GM19099 (cell line): ENCODE measurements around the gene TMEM11.

ENCODE experiments used
- POLR2A ChIP-seq: IDR thresholded peaks from 3 replicates; pipeline ENCODE4 v1.6.1; 2011; ENCODE audit warnings: low read depth; ENCODE audit not compliant: insufficient read length; ENCODE audit errors: extremely low read depth

The TMEM11 gene, protein sequence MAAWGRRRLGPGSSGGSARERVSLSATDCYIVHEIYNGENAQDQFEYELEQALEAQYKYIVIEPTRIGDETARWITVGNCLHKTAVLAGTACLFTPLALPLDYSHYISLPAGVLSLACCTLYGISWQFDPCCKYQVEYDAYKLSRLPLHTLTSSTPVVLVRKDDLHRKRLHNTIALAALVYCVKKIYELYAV

GRCh38 chr17:21214015-21214776 lies at the start of gene TMEM11:
Gene TMEM11, minus strand, starts transcription at chr17:21214161. Its CDS starts 9 bp downstream, at chr17:21214152.
- peak; percentile 82 for TF ChIP-seq POLR2A

DNA sequence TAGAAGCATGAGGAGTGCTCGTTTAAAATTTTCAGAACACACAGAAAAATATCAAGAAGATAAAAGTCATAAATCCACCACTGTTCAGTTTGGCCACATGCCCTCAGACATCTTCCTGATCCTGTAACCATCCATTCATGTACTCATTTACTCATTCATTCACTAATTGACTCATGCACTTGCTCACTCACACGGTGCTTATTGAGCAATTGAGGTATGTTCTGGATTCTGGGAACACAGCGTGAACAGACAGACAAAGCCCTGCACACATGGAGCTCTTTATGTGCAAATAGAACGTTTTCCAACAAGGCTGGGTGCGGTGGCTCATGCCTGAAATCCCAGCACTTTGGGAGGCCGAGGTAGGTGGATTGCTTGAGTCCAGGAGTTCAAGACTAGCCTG lies 49.4 kb upstream of the TMEM11 start:
- no peak for TF ChIP-seq POLR2A

DNA sequence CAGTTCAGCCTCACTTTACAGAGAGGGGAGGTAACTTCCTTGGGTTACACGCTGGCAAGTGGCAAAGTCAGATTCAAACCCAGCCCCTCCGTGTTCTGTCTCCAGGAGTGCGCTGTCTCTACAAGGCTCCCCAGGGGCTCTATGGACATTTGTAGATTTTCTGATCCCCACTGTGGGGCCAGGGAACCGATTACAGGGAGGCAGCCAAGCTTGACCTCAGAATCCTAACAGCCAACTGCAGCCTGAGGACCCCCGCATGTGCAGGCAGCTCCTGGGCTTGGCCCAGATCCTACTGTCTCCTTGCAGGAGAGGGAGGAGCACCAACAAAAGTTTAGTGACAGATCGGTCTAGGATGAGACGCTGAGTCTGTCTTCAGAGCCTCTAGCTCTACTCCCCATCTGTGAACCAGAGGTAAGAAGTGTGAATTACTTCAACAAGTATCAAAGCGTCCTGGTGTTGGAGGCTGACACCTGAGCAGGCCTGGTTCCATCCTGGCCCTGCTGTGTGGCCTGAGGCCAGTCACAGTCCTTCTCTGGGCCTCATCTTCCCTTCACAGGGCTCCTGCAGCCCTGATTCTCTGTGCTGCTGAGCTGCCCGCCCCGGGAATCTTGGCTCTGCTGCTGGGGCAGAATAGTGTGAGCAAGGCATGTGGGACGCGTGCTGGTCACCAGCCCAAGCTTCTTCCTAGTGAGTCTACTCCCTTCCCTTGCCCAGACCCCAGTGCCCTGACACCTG lies 48.5 kb upstream of the TMEM11 start:
- no peak for TF ChIP-seq POLR2A

DNA sequence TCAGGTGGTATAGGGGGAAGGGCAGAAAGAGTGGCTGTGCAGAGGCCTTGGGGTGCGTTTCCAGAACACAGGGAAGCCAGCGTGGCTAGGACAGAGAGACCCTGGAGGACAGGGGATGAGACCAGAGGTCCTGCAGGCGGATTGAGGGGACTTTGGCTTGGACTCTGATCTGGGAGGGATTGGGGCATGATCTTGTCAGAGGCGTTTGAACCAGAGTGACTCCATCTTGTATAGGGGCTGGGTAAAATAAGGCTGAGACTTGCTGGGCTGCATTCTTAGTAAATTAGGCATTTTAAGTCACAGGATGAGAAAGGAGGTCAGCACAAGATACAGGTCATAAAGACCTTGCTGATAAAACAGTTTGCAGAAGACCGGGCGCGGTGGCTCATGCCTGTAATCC lies 44.6 kb upstream of the TMEM11 start:
- TF ChIP-seq POLR2A, result no peak

DNA sequence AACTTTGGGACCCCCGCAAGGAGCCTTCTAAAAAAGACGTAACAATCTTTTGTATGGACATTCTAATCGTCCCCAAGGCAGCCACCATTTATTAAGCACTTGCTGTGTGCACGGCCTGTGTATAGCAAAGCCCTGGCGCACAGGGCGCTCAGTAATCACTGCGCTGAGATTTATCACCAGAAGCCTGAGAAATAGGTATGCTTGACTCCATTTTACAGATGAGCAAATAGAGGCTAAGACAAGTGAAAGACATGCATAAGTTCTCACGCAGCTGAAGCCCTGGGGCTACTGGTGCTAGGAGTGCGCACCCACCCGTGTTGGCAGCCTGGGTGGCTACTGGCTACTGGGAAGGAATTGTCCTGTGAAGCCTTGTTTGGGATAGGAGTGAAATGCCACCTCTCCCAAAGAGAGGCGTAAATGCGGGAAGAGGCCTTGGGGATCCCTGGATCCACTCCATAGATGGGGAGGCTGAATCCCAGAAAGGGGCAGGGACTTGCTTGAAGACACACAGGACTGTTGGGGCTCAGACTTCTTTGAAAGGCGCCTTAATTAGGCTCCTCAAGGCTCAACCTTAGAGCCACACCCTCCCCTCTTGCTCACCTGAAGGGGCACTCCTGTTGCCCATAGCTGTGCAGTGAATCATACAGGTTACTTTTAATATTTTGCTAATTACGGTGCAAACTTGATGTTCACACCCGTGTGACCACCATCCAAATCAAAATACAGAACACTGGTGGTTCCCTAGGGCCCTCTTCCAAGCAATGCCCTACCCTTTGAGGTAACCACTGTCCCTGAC lies 39.9 kb upstream of the TMEM11 start:
- no peak for TF ChIP-seq POLR2A

GRCh38 chr17:21252796-21253645 lies 39.1 kb upstream of the TMEM11 start, which contains the start of gene NATD1:
Gene NATD1, minus strand, starts transcription at chr17:21253410. Its CDS starts 146 bp downstream, at chr17:21253264.
- peak; percentile 28 for TF ChIP-seq POLR2A

DNA sequence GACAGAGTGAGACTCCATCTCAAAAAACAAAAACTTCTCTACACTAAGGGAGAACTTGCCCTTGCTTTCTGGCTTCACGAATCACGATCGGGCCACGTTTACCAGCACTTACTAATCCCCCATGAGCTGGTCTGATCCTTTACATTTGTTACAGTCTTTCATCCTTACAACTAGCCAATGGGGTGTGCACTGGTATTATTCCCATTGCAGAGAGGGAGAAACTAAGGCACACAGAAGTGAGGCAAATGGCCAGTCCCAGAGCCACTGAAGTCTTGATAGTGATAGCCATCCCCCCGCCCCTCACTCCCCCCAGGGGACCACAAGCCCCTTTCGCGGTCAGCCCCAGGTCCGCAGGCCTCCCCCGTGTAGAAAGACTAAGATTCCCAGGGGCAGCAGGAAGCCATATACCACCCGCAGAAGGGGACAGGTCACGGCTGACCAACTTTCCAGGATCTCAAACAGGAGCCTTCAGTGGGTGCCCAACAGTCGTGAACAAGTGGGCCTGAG lies 38.4 kb upstream of the TMEM11 start:
- TF ChIP-seq POLR2A, result no peak

DNA sequence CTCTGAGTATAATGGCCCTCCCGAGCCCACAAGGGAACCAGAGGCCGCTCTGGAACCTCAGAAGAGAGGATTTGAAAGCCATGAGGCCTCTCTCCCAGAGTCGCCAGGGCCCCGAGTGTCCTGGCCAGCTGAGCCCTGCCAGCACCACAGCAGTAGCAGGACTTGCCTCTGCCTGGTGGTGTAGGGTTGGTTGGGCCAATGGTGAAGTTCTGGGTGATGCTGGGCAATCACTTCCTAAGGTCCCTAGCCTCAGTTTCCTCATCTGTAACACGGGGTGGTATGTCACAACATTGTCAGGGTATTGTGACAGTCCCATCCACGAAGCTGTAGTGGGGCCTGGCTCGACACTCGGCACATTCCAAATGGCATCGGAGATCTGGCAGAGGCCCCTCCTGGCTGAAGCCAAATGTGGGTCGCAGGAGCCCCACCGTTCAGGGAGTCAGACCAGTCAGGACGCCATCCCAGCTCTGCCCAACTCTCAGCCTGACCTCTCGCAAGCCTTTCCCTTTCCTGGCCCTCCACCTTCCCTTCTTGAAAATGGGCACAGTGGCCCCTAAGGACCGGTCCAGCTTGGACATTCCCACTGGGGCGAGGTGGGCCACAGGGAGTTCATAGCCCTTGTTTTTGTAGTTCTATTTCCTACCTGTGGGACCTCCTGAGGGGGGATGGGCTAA lies 37.5 kb upstream of the TMEM11 start:
- no peak for TF ChIP-seq POLR2A

DNA sequence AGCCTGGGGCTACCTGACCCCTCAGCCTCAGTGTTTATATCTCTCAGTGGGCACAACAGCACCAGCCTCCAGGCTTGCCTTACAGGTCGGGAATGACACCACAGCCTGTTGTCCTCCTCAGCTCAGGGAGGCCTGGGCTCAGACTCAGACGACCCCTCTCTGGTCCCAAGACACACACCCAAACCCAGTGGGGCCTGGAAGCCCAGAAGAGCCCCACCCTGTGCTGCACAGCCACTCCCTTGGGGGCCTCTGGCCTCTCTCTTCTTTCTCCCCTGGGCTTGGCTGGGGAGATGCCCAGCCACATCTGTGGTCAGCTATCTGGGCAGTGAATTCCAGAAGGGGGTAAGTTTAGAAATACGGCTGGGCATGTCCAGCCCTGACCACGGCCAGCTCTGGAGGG lies 36.9 kb upstream of the TMEM11 start:
- TF ChIP-seq POLR2A, result no peak

DNA sequence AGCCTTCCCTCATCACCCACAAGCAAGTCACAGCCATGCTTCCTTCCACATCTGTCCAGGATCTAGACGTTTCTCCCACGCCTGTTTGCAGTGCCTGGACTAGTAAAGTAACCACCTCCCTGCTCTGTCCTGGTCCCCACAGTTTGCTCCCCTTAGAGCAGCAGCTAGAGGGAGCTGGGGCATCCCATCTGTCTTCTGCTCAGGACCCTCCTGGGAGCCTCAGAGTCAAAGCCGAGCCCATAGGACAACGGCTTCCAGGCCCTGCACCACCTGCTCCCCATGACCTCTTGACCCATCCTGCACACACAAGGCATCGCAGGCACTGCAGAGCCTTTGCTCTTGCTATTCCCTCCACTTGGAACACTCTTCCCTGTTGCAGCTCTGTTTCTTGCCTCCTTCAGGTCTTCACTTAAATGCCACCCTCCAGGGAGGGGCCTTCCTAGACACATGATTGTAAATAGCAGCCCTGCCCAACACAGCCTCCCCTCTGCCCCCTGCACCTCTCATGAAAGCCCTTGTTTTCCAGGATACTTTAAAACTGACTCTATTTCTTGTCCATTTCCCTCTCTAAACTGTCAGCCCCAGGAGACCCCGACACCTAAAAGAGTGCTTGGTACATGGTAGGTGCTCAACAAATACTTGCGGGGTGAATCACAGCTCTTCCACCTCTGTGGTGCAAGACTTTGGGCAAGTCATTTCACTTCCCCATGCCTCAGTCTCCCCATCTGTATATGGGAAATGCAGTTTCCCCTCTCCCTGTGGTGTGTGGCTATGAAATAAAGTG lies 36.2 kb upstream of the TMEM11 start:
- TF ChIP-seq POLR2A, result no peak

DNA sequence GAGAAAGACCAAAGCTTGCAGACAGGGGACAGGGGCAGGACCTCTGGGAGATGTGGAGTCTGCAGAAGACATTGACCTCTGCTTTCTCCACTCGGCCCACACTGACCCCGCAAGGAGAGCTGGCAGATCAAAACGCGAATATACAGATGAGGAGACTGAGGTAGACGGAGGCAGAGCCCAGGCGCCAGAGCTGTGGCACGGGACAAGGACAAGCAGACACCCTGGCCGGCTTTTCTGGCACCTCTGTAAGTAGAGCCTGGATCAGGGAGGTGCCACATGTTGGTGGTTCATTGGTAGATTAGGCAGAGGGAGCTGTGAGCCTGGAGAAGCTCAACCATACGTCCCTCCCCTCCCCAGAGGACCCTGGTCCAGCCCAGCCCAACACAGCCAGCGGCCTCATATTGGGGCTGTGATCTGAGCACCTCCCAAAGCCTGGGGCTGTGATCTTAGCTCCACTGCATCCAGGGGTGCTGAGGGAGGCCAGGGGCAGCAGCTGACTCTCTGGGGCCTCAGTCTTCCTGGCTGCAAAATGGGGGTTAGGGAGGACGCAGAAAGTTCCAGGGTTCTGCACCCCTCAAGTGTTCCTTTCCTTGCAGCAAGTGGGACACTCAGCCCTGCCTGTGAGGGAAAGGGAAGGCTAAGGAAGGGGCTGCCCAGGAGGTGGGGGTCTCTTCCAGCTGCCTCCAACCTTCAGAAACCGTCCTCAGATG lies 35.3 kb upstream of the TMEM11 start:
- TF ChIP-seq POLR2A, result no peak

DNA sequence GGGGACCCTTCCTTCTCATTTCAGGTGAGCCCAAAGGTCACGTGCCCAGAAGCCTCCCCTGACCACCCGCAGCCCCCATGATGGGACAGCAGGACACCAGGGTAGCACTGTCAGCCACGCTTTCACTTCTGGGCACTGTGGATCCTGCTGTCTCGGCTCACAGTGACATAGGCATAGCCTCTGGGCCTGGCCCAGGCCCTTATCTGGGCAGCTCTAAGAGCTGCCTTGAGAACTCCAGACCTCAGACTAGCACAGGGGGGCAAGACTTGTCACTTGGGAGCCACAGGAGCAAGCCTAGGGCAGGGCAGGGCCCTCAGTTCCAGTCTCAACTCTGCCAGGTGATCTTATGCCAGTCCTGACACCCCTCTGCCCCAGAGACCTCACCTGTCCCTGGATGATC lies 34.5 kb upstream of the TMEM11 start:
- TF ChIP-seq POLR2A, result no peak
